ENCODE data around the gene KCND3.

The KCND3 gene

DNA sequence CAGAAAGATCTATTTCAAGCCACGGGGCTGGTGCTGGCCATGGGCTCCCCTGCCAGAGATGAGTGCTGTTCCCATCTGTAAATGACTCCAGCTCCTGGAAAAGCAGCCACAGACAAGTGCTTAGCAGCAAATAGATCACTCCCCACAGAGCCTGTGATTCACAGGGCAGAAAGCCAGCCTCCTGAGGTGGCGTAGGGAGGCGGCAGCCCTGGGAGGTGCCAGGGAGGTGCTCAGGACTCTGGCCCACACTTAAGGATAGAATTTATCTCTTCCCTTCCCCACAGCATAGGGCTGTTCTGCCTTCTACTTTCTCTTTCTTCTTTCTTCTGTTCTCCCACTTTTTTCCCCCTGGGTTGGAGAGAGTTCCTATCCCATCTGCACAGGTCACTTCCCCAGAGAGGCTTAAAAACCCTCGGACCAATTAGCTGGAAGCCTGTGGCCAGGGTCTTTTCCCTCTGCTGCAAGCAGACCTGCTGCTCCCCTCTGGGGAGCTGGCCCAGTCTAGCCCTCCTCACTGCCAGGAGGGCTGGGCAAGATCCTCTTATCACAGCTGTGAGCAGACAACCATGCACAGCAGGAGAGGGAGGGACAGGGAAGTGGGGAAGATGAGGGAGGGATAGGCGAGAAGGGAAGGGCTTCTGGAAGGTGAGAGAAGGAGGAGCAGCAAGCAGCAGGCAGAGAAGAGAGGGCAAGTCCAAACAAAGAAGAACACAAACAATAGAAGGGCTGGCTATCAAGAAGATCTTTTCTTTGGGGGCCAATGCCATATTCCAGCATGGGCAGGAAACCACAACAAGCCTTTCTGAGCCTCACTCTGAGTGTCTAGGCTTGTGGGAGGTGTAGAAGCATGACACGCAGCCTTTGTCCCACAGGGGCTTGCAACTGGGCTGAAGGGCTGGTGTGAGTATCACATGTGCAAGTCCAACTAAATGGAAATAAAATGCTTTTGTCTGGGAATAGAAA is 41.0 kb downstream of the KCND3 start:
- H2AFZ ChIP-seq (ENCODE audit: low read length), result peak overlapping the region; percentile 47; the same call in 1 of the 2 replicates
- H3K9ac ChIP-seq (ENCODE audit: low read depth, low read length, poor library complexity, severe bottlenecking), result peak overlapping the region; percentile 59
- H3K4me1 ChIP-seq (ENCODE audit: insufficient read depth, low read length, poor library complexity, severe bottlenecking), result peaks cover 15% of the 10 kb centered on the region
- H3K27me3 ChIP-seq (ENCODE audit: insufficient read depth, low read length, poor library complexity, severe bottlenecking), result no peaks in the 10 kb centered on the region
- H3K4me2 ChIP-seq (ENCODE audit: low read depth, low read length, poor library complexity, severe bottlenecking), result peak overlapping the region; percentile 55
- H3K9me3 ChIP-seq (ENCODE audit: insufficient read depth, low read depth, low read length), result no peaks in the 10 kb centered on the region
- H3K9me2 ChIP-seq (replicated peaks; ENCODE audit: low read depth, low read length), result no peaks in the 10 kb centered on the region
- H4K20me1 ChIP-seq (ENCODE audit: insufficient read depth, low read length, poor library complexity, severe bottlenecking), result no peaks in the 10 kb centered on the region
- H3K36me3 ChIP-seq (ENCODE audit: insufficient read depth, low read length), result no peaks in the 10 kb centered on the region
- peak overlapping the region; percentile 30 for H3K4me3 ChIP-seq (ENCODE audit: low read length, poor library complexity, severe bottlenecking)
- TF ChIP-seq, protein P1, sequence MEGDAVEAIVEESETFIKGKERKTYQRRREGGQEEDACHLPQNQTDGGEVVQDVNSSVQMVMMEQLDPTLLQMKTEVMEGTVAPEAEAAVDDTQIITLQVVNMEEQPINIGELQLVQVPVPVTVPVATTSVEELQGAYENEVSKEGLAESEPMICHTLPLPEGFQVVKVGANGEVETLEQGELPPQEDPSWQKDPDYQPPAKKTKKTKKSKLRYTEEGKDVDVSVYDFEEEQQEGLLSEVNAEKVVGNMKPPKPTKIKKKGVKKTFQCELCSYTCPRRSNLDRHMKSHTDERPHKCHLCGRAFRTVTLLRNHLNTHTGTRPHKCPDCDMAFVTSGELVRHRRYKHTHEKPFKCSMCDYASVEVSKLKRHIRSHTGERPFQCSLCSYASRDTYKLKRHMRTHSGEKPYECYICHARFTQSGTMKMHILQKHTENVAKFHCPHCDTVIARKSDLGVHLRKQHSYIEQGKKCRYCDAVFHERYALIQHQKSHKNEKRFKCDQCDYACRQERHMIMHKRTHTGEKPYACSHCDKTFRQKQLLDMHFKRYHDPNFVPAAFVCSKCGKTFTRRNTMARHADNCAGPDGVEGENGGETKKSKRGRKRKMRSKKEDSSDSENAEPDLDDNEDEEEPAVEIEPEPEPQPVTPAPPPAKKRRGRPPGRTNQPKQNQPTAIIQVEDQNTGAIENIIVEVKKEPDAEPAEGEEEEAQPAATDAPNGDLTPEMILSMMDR (conservative IDR thresholded peaks at IDR 0.05; ENCODE audit: low read length), result no peak
- TF ChIP-seq EZH2phosphoT487 (IDR thresholded peaks at IDR 0.05; ENCODE audit: borderline replicate concordance), result no peak
- no peaks in the 10 kb centered on the region for H3F3A ChIP-seq (ENCODE audit: low read depth)
- H3K79me2 ChIP-seq (ENCODE audit: insufficient read depth, low read length), result no peaks in the 10 kb centered on the region

DNA sequence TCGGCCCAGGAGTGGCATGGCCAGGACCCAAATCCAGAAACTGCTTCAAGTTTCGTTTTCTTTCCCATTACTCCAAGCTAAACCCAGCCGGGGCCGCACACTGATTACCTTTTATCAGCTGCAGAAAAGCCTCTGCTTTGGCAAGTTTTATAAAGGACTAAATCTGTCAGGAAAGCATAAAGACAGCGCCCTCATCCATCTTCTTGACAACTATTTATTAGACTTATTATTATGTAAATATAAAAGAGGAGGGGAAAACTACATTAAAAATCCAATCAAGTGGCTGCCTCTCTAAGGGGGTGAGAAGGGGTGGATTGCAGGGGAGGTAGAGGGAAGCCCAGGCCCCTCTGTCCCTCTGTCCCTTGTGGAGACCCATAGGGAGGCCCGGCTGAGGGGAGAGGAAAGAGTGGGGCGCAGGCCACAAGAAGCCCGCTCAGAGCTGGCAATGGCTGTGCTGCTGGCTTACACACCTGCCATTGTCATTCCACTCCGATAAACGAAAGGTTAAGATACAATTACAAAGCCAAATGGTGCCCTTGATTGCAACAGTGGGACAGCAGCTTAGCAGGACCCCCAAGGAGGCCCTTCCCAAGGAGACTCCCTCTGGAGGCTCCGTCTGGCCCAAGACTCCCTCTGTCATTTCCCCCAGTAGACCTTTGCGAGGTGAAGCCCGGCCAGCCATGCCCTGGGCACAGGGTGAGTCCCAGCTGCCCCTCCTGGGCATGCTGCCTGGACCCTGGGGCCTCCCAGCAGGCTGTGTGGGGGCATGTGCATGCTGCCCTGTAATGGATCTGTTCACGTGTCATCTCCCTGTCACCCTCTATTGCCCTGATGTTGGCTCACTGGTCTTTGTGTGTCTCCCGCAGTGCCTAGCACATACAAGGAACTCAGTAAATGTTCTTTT is 45.4 kb downstream of the KCND3 start:
- Histone ChIP-seq H2AFZ (ENCODE audit: low read length) (no peak overlapping the region), H3K27me3 (ENCODE audit: insufficient read depth, low read length, poor library complexity, severe bottlenecking) (no peaks in the 10 kb centered on the region), H3K36me3 (ENCODE audit: insufficient read depth, low read length) (no peaks in the 10 kb centered on the region), H3K4me1 (ENCODE audit: insufficient read depth, low read length, poor library complexity, severe bottlenecking) (peaks cover 11% of the 10 kb centered on the region), H3K9me3 (ENCODE audit: insufficient read depth, low read depth, low read length) (no peaks in the 10 kb centered on the region), H3K4me2 (ENCODE audit: low read depth, low read length, poor library complexity, severe bottlenecking) (no peak overlapping the region), H3K9me2 (replicated peaks; ENCODE audit: low read depth, low read length) (no peaks in the 10 kb centered on the region), H3K4me3 (ENCODE audit: low read length, poor library complexity, severe bottlenecking) (no peak overlapping the region), H3K9ac (ENCODE audit: low read depth, low read length, poor library complexity, severe bottlenecking) (no peak overlapping the region), H3F3A (ENCODE audit: low read depth) (no peaks in the 10 kb centered on the region), H3K79me2 (ENCODE audit: insufficient read depth, low read length) (no peaks in the 10 kb centered on the region), H4K20me1 (ENCODE audit: insufficient read depth, low read length, poor library complexity, severe bottlenecking) (no peaks in the 10 kb centered on the region)
- TF ChIP-seq, protein P1 (conservative IDR thresholded peaks at IDR 0.05; ENCODE audit: low read length), result no peak
- TF ChIP-seq EZH2phosphoT487 (IDR thresholded peaks at IDR 0.05; ENCODE audit: borderline replicate concordance), result no peak

DNA sequence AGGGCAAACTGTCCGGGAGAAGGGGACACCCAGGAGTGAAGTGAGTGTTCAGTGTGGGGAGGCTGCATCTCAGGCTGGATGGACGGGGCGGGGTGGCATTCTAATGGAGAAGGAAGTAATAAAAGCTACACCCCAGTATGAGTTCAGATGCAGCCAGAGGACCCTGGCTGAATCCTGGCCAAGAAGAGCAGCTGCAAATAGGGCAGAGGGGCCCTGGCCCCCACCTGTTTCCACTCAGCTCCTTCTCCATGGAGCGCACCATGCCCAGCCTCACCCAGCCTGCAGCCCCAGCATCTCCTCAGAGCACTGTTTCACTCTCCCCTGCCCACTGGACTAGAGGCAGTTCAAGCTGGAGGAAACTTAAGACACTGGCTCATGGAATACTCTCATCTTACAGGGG is 46.4 kb downstream of the KCND3 start:
- Histone ChIP-seq H3K9me2 (replicated peaks; ENCODE audit: low read depth, low read length) (no peaks in the 10 kb centered on the region), H3K9ac (ENCODE audit: low read depth, low read length, poor library complexity, severe bottlenecking) (no peak overlapping the region), H3K9me3 (ENCODE audit: insufficient read depth, low read depth, low read length) (no peaks in the 10 kb centered on the region), H3F3A (ENCODE audit: low read depth) (no peaks in the 10 kb centered on the region), H3K79me2 (ENCODE audit: insufficient read depth, low read length) (no peaks in the 10 kb centered on the region), H2AFZ (ENCODE audit: low read length) (no peak overlapping the region), H4K20me1 (ENCODE audit: insufficient read depth, low read length, poor library complexity, severe bottlenecking) (no peaks in the 10 kb centered on the region), H3K4me2 (ENCODE audit: low read depth, low read length, poor library complexity, severe bottlenecking) (no peak overlapping the region), H3K36me3 (ENCODE audit: insufficient read depth, low read length) (no peaks in the 10 kb centered on the region), H3K4me1 (ENCODE audit: insufficient read depth, low read length, poor library complexity, severe bottlenecking) (peaks cover under 1% of the 10 kb centered on the region), H3K4me3 (ENCODE audit: low read length, poor library complexity, severe bottlenecking) (no peak overlapping the region), H3K27me3 (ENCODE audit: insufficient read depth, low read length, poor library complexity, severe bottlenecking) (no peaks in the 10 kb centered on the region)
- no peak for TF ChIP-seq EZH2phosphoT487 (IDR thresholded peaks at IDR 0.05; ENCODE audit: borderline replicate concordance)
- TF ChIP-seq, protein P1 (conservative IDR thresholded peaks at IDR 0.05; ENCODE audit: low read length), result no peak
